Fibroblast of lung (primary cell): Measurements from ENCODE around the gene TP73. TPM values are rescaled to one million over a fixed set of nuclear protein-coding genes. Genes with fewer than 3 reads are reported as not detected.

Experiments used
- DNase-seq, 2 donors: peaks; one replicate each; pipeline versions ENCODE4 v3.0.0 to v3.0.0-alpha.2; 2010; ENCODE audit warnings: low read depth in 2 of 2
- H2AFZ ChIP-seq: 2 replicates; pipeline ENCODE4 v1.5.1; 2012; ENCODE audit warnings: low read length, control low read depth, inconsistent platforms
- H3K27ac ChIP-seq: 2 replicates; pipeline ENCODE4 v1.5.1; 2011; ENCODE audit warnings: low read length, control low read depth; ENCODE audit not compliant: insufficient read depth
- H3K27me3 ChIP-seq: 2 replicates; pipeline ENCODE4 v1.5.1; 2011; ENCODE audit warnings: mild to moderate bottlenecking, low read length; ENCODE audit not compliant: control insufficient read depth, insufficient read depth
- H3K36me3 ChIP-seq: 2 replicates; pipeline ENCODE4 v1.5.1; 2011; ENCODE audit warnings: low read length; ENCODE audit not compliant: control insufficient read depth, insufficient read depth
- H3K4me1 ChIP-seq: 2 replicates; pipeline ENCODE4 v1.5.1; 2011; ENCODE audit warnings: low read length; ENCODE audit not compliant: control insufficient read depth, insufficient read depth; ENCODE audit errors: extremely low read depth
- H3K4me2 ChIP-seq: 2 replicates; pipeline ENCODE4 v1.5.1; 2011; ENCODE audit warnings: low read length, control low read depth; ENCODE audit not compliant: insufficient read depth; ENCODE audit errors: extremely low read depth
- H3K4me3 ChIP-seq, 4 experiments: fragments of 200-600 bp in 1 of 4; sonication (generic) in 1 of 4; replicated peaks in 1 of 4; 2 replicates each; pipeline ENCODE4 v1.5.1; 2011 to 2016; ENCODE audit warnings: low read length in 4 of 4, low read depth in 3 of 4, mild to moderate bottlenecking in 3 of 4, control low read depth in 2 of 4, inconsistent platforms in 1 of 4, mixed read lengths in 1 of 4; ENCODE audit not compliant: insufficient read depth in 1 of 4; ENCODE audit errors: control extremely low read depth in 1 of 4
- H3K79me2 ChIP-seq: 2 replicates; pipeline ENCODE4 v1.5.1; 2012; ENCODE audit warnings: mild to moderate bottlenecking, low read length, inconsistent platforms; ENCODE audit not compliant: control insufficient read depth, insufficient read depth
- H3K9ac ChIP-seq: 2 replicates; pipeline ENCODE4 v1.5.1; 2011; ENCODE audit warnings: mild to moderate bottlenecking, low read length, control low read depth; ENCODE audit not compliant: insufficient read depth
- H3K9me3 ChIP-seq: 2 replicates; pipeline ENCODE4 v1.5.1; 2012; ENCODE audit warnings: low read depth, low read length; ENCODE audit not compliant: control insufficient read depth, insufficient read depth
- H4K20me1 ChIP-seq: 2 replicates; pipeline ENCODE4 v1.5.1; 2011; ENCODE audit warnings: low read length; ENCODE audit not compliant: control insufficient read depth, insufficient read depth; ENCODE audit errors: extremely low read depth
- EZH2 ChIP-seq: IDR thresholded peaks from 2 replicates; pipeline ENCODE4 v1.5.1; 2012; ENCODE audit warnings: low read length, control low read depth, mild to moderate bottlenecking; ENCODE audit errors: missing control alignments
- polyA plus RNA-seq, 2 donors: library from polyadenylated mRNA; depleted of rRNA in 1 of 2; stranded (reverse) in 1 of 2; unstranded in 1 of 2; fragments of >200 nt; gene quantifications; 2 replicates each; pipeline ENCODE4 v1.2.1, GENCODE V29; 2011 to 2012; ENCODE audit warnings: missing spikeins in 1 of 2
- total RNA-seq: library from RNA; depleted of rRNA; stranded (reverse); fragments of >200 nt; gene quantifications from 2 replicates; pipeline ENCODE4 v1.2.1, GENCODE V29; 2014
- TF ChIP-seq, protein P1 (sequence below), 2 donors: IDR thresholded peaks in 1 of 2; conservative IDR thresholded peaks in 1 of 2; 1 replicate in 1 of 2; 2 replicates in 1 of 2; pipeline ENCODE4 v1.5.1; 2011 to 2012; ENCODE audit warnings: low read length in 2 of 2, control low read depth in 1 of 2, inconsistent platforms in 1 of 2, low read depth in 1 of 2, mild to moderate bottlenecking in 1 of 2

Gene TP73
- total and polyA plus RNA-seq, 2 donors (not counting 1 experiment from before 2014, with no cell fraction given) = not detected

DNA sequence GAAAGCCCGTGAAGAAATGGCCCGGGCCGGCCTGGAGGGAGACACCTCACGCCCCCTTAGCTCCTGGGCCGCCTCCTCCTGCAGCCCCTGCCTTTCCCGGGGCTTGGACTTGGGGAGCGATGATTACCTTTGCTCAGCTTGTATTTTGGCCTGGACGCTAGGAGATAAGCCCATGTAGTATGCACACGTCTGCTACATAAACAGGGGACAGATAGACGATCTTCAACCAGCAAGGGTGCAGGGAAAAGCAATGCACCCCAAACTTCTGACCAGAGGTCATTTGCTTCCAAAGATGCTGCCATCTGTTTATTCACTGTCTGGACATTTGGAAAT is 936 bp downstream of the TP73 start:
- no peak overlapping the region for H2AFZ ChIP-seq
- no peak overlapping the region for H3K4me2 ChIP-seq
- H3K9ac ChIP-seq = no peak overlapping the region
- no peaks in the 10 kb centered on the region for H3K79me2 ChIP-seq
- no peak for DNase-seq
- no peaks in the 10 kb centered on the region for H4K20me1 ChIP-seq
- TF ChIP-seq, protein P1, sequence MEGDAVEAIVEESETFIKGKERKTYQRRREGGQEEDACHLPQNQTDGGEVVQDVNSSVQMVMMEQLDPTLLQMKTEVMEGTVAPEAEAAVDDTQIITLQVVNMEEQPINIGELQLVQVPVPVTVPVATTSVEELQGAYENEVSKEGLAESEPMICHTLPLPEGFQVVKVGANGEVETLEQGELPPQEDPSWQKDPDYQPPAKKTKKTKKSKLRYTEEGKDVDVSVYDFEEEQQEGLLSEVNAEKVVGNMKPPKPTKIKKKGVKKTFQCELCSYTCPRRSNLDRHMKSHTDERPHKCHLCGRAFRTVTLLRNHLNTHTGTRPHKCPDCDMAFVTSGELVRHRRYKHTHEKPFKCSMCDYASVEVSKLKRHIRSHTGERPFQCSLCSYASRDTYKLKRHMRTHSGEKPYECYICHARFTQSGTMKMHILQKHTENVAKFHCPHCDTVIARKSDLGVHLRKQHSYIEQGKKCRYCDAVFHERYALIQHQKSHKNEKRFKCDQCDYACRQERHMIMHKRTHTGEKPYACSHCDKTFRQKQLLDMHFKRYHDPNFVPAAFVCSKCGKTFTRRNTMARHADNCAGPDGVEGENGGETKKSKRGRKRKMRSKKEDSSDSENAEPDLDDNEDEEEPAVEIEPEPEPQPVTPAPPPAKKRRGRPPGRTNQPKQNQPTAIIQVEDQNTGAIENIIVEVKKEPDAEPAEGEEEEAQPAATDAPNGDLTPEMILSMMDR (conservative IDR thresholded peaks at IDR 0.05 in 1 of 2, IDR thresholded peaks at IDR 0.05 in 1 of 2; ENCODE audit: low read depth in 1 of 2, low read length in 2 of 2) = no peak
- TF ChIP-seq EZH2 = no peak
- H3K4me1 ChIP-seq = no peaks in the 10 kb centered on the region
- no peak overlapping the region for H3K27ac ChIP-seq
- H3K27me3 ChIP-seq = peaks cover 40% of the 10 kb centered on the region
- no peaks in the 10 kb centered on the region for H3K9me3 ChIP-seq
- no peak overlapping the region for H3K4me3 ChIP-seq
- H3K36me3 ChIP-seq = no peaks in the 10 kb centered on the region

DNA sequence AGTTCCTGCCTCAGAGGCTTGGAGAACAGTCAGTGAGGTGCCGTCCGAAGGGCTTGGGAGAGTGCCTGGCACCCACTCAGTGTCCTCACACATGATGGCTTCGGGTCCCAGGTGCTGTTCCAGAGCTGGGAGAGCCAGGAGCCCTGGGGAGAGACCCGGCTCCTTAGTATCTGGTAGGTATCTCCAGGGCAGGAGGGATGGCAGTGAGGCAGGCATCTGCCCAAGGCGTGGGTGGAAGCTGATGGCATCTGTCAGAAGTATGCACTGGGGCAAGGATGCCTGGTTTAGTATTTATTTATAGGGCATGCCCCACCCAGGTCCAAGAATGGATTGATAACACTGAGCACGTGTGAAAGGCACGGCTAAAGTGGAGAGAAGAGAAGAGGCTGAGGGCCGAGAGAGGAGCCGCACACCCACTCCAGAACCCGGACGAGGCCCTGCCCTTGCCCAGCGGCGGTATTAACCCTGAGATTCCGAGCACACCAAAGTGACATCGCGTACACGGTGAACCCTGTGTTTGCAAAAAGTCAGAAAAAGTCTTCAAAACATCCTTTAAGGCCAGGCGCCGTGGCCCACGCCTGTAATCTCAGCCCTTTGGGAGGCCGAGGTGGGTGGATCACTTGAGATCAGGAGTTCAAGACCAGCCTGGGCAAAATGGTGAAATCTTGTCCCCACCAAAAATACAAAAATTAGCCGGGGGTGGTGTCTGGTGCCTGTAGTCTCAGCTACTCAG is 2.4 kb downstream of the TP73 start:
- Histone ChIP-seq H3K27me3 (peaks cover 40% of the 10 kb centered on the region), H3K9me3 (no peaks in the 10 kb centered on the region), H3K4me1 (no peaks in the 10 kb centered on the region), H3K79me2 (no peaks in the 10 kb centered on the region), H2AFZ (no peak overlapping the region), H3K36me3 (no peaks in the 10 kb centered on the region), H3K9ac (no peak overlapping the region), H4K20me1 (no peaks in the 10 kb centered on the region), H3K4me3 (no peak overlapping the region), H3K27ac (no peak overlapping the region), H3K4me2 (no peak overlapping the region)
- no peak for DNase-seq
- no peak for TF ChIP-seq EZH2
- TF ChIP-seq, protein P1 (conservative IDR thresholded peaks at IDR 0.05 in 1 of 2, IDR thresholded peaks at IDR 0.05 in 1 of 2; ENCODE audit: low read depth in 1 of 2, low read length in 2 of 2) = no peak

GRCh38 chr1:3656450-3657095 is 4.3 kb downstream of the TP73 start:
- H3K36me3 ChIP-seq = no peaks in the 10 kb centered on the region
- H4K20me1 ChIP-seq = no peaks in the 10 kb centered on the region
- peaks cover 26% of the 10 kb centered on the region for H3K27me3 ChIP-seq
- H3K4me2 ChIP-seq = no peak overlapping the region
- no peak for DNase-seq
- H3K79me2 ChIP-seq = no peaks in the 10 kb centered on the region
- TF ChIP-seq EZH2 = no peak
- TF ChIP-seq, protein P1 (conservative IDR thresholded peaks at IDR 0.05 in 1 of 2, IDR thresholded peaks at IDR 0.05 in 1 of 2; ENCODE audit: low read depth in 1 of 2, low read length in 2 of 2) = no peak
- H2AFZ ChIP-seq = no peak overlapping the region
- no peaks in the 10 kb centered on the region for H3K9me3 ChIP-seq
- H3K4me3 ChIP-seq = no peak overlapping the region
- no peak overlapping the region for H3K27ac ChIP-seq
- no peak overlapping the region for H3K9ac ChIP-seq
- H3K4me1 ChIP-seq = no peaks in the 10 kb centered on the region
